HepG2 (cell line): ENCODE measurements around the gene SART1. TPM values are rescaled to one million over a fixed set of nuclear protein-coding genes. Genes with fewer than 3 reads are reported as not detected.

Experiments
- ATAC-seq: fragments of 200-7000 bp; cut with Tn5 transposase; 3 replicates; pipeline ENCODE4 v1.9.1; 2020; ENCODE audit warnings: mild to moderate bottlenecking, moderate library complexity
- BruUV-seq: library from RNA; stranded (reverse); fragments of 400-500 nt; replicated peaks from 2 replicates; lab custom pipeline; 2021; lab: Mats Ljungman, UMichigan
- CTCF ChIA-PET: fragments of 300-600 bp; formaldehyde crosslinking; extraction: SDS; loops from one replicate; lab custom pipeline; 2021; ENCODE audit warnings: low total read pairs, inconsistent platforms, low intra/inter-chr PET ratio; lab: Yijun Ruan, JAX
- POLR2A ChIA-PET: fragments of 350-600 bp; sonication (Branson Sonifier 250); formaldehyde crosslinking; loops from one replicate; lab custom pipeline; 2020; ENCODE audit warnings: antibody characterized with exemption, inconsistent platforms; lab: Yijun Ruan, JAX
- DNase-seq: peaks from one replicate; pipeline ENCODE4 v3.0.0-alpha.2; 2015; ENCODE audit warnings: low spot score
- FAIRE-seq: peaks from 3 replicates; lab custom pipeline; 2011; peaks lifted over from hg19 to GRCh38; lab: Jason Lieb, UNC
- H2AFZ ChIP-seq: one replicate; pipeline ENCODE4 v1.6.1; 2011; ENCODE audit warnings: low read length, inconsistent platforms
- H3K27ac ChIP-seq: fragments of 300-600 bp; 3 replicates; pipeline ENCODE4 v1.8.0; 2011; ENCODE audit warnings: mixed run types, mild to moderate bottlenecking, mixed read lengths, low read length, inconsistent platforms; ENCODE audit not compliant: insufficient read depth; ENCODE audit errors: extremely low read length
- H3K27me3 ChIP-seq, 2 experiments: fragments of 200-600 bp in 1 of 2; 2 replicates in 1 of 2; 3 replicates in 1 of 2; pipeline versions ENCODE4 v1.6.0 to v1.8.0; 2011; ENCODE audit warnings: low read length in 2 of 2, mild to moderate bottlenecking in 2 of 2, moderate library complexity in 2 of 2, inconsistent platforms in 1 of 2; ENCODE audit not compliant: insufficient read depth in 2 of 2, control insufficient read depth in 1 of 2
- H3K36me3 ChIP-seq, 2 experiments: fragments of 200-600 bp in 1 of 2; replicated peaks in 1 of 2; 2 replicates in 1 of 2; 3 replicates in 1 of 2; pipeline versions ENCODE4 v1.5.1 to v1.8.0; 2011; ENCODE audit warnings: low read length in 2 of 2, inconsistent platforms in 1 of 2; ENCODE audit not compliant: insufficient read depth in 2 of 2, control insufficient read depth in 1 of 2
- H3K4me1 ChIP-seq: 2 replicates; pipeline ENCODE4 v1.5.1; 2012; ENCODE audit warnings: low read length, inconsistent platforms; ENCODE audit not compliant: insufficient read depth
- H3K4me2 ChIP-seq: 2 replicates; pipeline ENCODE4 v1.6.0; 2011; ENCODE audit warnings: low read depth, low read length, inconsistent platforms
- H3K4me3 ChIP-seq, 3 experiments: fragments of 200-600 bp in 1 of 3; sonication (generic), shearing (Covaris generic) in 1 of 3; replicated peaks in 1 of 3; 2 replicates each; pipeline ENCODE4 v1.5.1; 2011 to 2016; ENCODE audit warnings: low read length in 3 of 3, inconsistent platforms in 2 of 3, low read depth in 2 of 3, mild to moderate bottlenecking in 2 of 3, control low read depth in 1 of 3, mixed read lengths in 1 of 3; ENCODE audit not compliant: insufficient read depth in 1 of 3
- H3K79me2 ChIP-seq: one replicate; pipeline ENCODE4 v1.6.1; 2011; ENCODE audit warnings: low read length, inconsistent platforms; ENCODE audit not compliant: insufficient read depth
- H3K9ac ChIP-seq: 2 replicates; pipeline ENCODE4 v1.6.0; 2011; ENCODE audit warnings: mild to moderate bottlenecking, low read depth, low read length, inconsistent platforms; ENCODE audit not compliant: insufficient read depth
- H3K9me3 ChIP-seq: 2 replicates; pipeline ENCODE4 v1.5.1; 2012; ENCODE audit warnings: mild to moderate bottlenecking, low read length
- H4K20me1 ChIP-seq: 2 replicates; pipeline ENCODE4 v1.6.0; 2011; ENCODE audit warnings: inconsistent platforms, mild to moderate bottlenecking, low read length, moderate library complexity; ENCODE audit not compliant: insufficient read depth
- CSRNP2 ChIP-seq: sonication (generic); formaldehyde crosslinking; conservative IDR thresholded peaks from 2 replicates; pipeline ENCODE4 v1.8.0; 2022; ENCODE audit warnings: low read depth, missing genetic modification reagents
- HMG20B ChIP-seq: conservative IDR thresholded peaks from 2 replicates; pipeline ENCODE4 v1.6.1; 2016; ENCODE audit warnings: missing genetic modification reagents, missing compliant biosample characterization
- HNF4G ChIP-seq, 2 experiments: sonication (generic) in 1 of 2; formaldehyde crosslinking in 1 of 2; IDR thresholded peaks; 2 replicates each; pipeline versions ENCODE4 v1.4.0 to v1.6.1; 2011 to 2020; ENCODE audit warnings: borderline replicate concordance in 2 of 2, low read depth in 2 of 2, mild to moderate bottlenecking in 2 of 2, low read length in 1 of 2, missing genetic modification reagents in 1 of 2, moderate library complexity in 1 of 2
- HNRNPL ChIP-seq: fragments of 200-400 bp; formaldehyde crosslinking; IDR thresholded peaks from 2 replicates; pipeline ENCODE4 v1.6.1; 2017; ENCODE audit warnings: mild to moderate bottlenecking, low read depth, low read length
- RBFOX2 ChIP-seq: fragments of 200-400 bp; formaldehyde crosslinking; IDR thresholded peaks from 2 replicates; pipeline ENCODE4 v1.6.1; 2017; ENCODE audit warnings: low read depth, mild to moderate bottlenecking, low read length
- SMAD1 ChIP-seq: sonication (generic); formaldehyde crosslinking; IDR thresholded peaks from 2 replicates; pipeline ENCODE4 v1.4.0; 2020; ENCODE audit warnings: missing genetic modification reagents, low read depth, mild to moderate bottlenecking, borderline replicate concordance
- SRSF9 ChIP-seq: fragments of 200-400 bp; formaldehyde crosslinking; IDR thresholded peaks from 2 replicates; pipeline ENCODE4 v1.6.1; 2018; ENCODE audit warnings: borderline replicate concordance, mild to moderate bottlenecking, low read depth, low read length; ENCODE audit not compliant: insufficient read depth, poor library complexity, severe bottlenecking
- ZBTB26 ChIP-seq: IDR thresholded peaks from 2 replicates; pipeline ENCODE4 v1.6.1; 2016; ENCODE audit warnings: missing compliant biosample characterization, missing genetic modification reagents, borderline replicate concordance
- ZFP37 ChIP-seq: sonication (generic); formaldehyde crosslinking; IDR thresholded peaks from 2 replicates; pipeline ENCODE4 v1.4.0; 2020; ENCODE audit warnings: missing genetic modification reagents, borderline replicate concordance
- ZNF552 ChIP-seq: sonication (generic); formaldehyde crosslinking; IDR thresholded peaks from 2 replicates; pipeline ENCODE4 v1.9.0; 2022; ENCODE audit warnings: missing genetic modification reagents, mild to moderate bottlenecking, borderline replicate concordance
- ZNF577 ChIP-seq: sonication (generic); formaldehyde crosslinking; IDR thresholded peaks from 2 replicates; pipeline ENCODE4 v1.4.0; 2020; ENCODE audit warnings: mild to moderate bottlenecking, low read depth, missing genetic modification reagents, borderline replicate concordance
- ZNF704 ChIP-seq: sonication (generic); formaldehyde crosslinking; IDR thresholded peaks from 2 replicates; pipeline ENCODE4 v1.8.1; 2023; ENCODE audit warnings: mild to moderate bottlenecking, inconsistent platforms, moderate library complexity, missing genetic modification reagents, borderline replicate concordance
- ZNF737 ChIP-seq: sonication (generic); formaldehyde crosslinking; IDR thresholded peaks from 2 replicates; pipeline ENCODE4 v1.5.0; 2020; ENCODE audit warnings: missing genetic modification reagents, mild to moderate bottlenecking, borderline replicate concordance
- ZNF761 ChIP-seq: sonication (generic); formaldehyde crosslinking; conservative IDR thresholded peaks from 2 replicates; pipeline ENCODE4 v1.4.0; 2020; ENCODE audit warnings: mild to moderate bottlenecking, missing genetic modification reagents
- WGBS: methylation state at CpG from one replicate; pipeline ENCODE4 v1.1.6; 2017; ENCODE audit warnings: low lambda C conversion rate; 5-methylcytosine and 5-hydroxymethylcytosine counted together
- in situ Hi-C: cut with HindIII; loops from 2 replicates; pipeline ENCODE4 v1.10.0; 2017; ENCODE audit warnings: low pct_unique_long_range_greater_than_20kb; ENCODE audit not compliant: extremely low pct_ligation_motif_present
- intact Hi-C: fragments of 100-400 bp; cut with micrococcal nuclease; formaldehyde crosslinking; loops from one replicate; pipeline ENCODE4 v1.10.0; 2022; ENCODE audit not compliant: unreplicated experiment
- polyA plus RNA-seq, 8 experiments: library from polyadenylated mRNA; depleted of rRNA in 3 of 8; stranded (reverse) in 7 of 8; unstranded in 1 of 8; fragments of >200 nt; fragmentation: Illumina TruSeq in 4 of 8; extraction: Trizol in 4 of 8; gene quantifications; 2 replicates each; pipeline versions ENCODE4 v1.2.1 to v1.2.3, GENCODE V29; 2011 to 2016; ENCODE audit warnings: low read depth in 4 of 8, missing spikeins in 1 of 8, mixed read lengths in 1 of 8; ENCODE audit not compliant: insufficient read depth in 1 of 8
- total RNA-seq, 5 experiments: library from RNA; depleted of rRNA; stranded (reverse); fragments of >200 nt; fragmentation: Illumina TruSeq; extraction: Trizol; gene quantifications; 2 replicates each; pipeline ENCODE4 v1.2.3, GENCODE V29; 2016; ENCODE audit warnings: low read depth in 1 of 5

SART1 gene
- total and polyA plus RNA-seq, 2 of the 13 experiments (the other 11 are each of a cell fraction or from before 2014, with no cell fraction given), result 11.3 to 22.5 TPM

DNA sequence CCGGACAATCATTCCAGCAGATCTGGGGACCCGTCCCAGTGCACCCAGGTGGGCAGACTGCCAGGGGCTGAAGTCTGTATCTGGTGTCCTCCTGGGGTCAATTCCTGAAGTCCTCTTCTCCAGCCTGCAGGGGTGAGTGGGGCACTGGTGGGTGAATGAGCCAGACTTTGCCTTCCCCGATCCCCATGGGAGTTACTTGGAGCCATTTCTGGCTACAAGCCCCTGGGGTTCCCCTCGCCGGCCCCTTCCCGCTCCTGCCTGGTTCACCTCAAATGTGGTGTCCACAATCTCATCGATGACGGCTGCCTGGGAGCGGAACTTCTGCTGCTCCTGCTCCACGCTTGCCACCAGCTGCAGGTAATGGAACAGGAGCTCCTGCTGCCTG lies 55.3 kb downstream of the SART1 start:
- in situ Hi-C loops (no loop called here), intact Hi-C loops (no loop called here)
- Histone ChIP-seq H3K9me3 (no peaks in the 10 kb centered on the region), H3K27ac (no peak overlapping the region), H3K9ac (no peak overlapping the region), H3K4me1 (peaks cover 7% of the 10 kb centered on the region; the same call in 1 of the 2 replicates), H3K4me2 (no peak overlapping the region), H3K36me3 (no peaks in the 10 kb centered on the region), H4K20me1 (no peaks in the 10 kb centered on the region), H3K79me2 (no peaks in the 10 kb centered on the region), H3K27me3 (peaks cover 9 to 40% of the 10 kb centered on the region in 2 experiments; a peak in 4 of 5 replicates), H2AFZ (no peak overlapping the region), H3K4me3 (no peak overlapping the region)
- CTCF ChIA-PET, result no interaction called here
- no TSS peak for BruUV-seq
- FAIRE-seq (no peak), ATAC-seq (no peak), DNase-seq (no peak)
- TF ChIP-seq HMG20B (CRISPR knock-in tag) (no peak), ZNF577 (CRISPR knock-in tag) (no peak), ZNF761 (CRISPR knock-in tag) (no peak), HNRNPL (no peak), ZNF704 (no peak), ZNF552 (CRISPR knock-in tag) (no peak), ZNF737 (CRISPR knock-in tag) (no peak), ZBTB26 (CRISPR knock-in tag) (no peak), HNF4G (IDR thresholded peaks at IDR 0.05; ENCODE audit: borderline replicate concordance, low read depth, low read length) (no peak), HNF4G (CRISPR knock-in tag; IDR thresholded peaks at IDR 0.05; ENCODE audit: borderline replicate concordance, low read depth) (no peak), SMAD1 (no peak), CSRNP2 (CRISPR knock-in tag) (no peak), RBFOX2 (no peak), SRSF9 (no peak), ZFP37 (no peak)
- WGBS, result 40% methylated on average over 2 of the region's 10 CpGs
- POLR2A ChIA-PET, result no interaction called here
